ENCODE measurements around the gene ENO4. TPM values are rescaled to one million over a fixed set of nuclear protein-coding genes. Genes with fewer than 3 reads are reported as not detected.
A peak's percentile ranks its signal among the peaks of the same experiment; 100 is the strongest.

ENO4 gene, protein sequence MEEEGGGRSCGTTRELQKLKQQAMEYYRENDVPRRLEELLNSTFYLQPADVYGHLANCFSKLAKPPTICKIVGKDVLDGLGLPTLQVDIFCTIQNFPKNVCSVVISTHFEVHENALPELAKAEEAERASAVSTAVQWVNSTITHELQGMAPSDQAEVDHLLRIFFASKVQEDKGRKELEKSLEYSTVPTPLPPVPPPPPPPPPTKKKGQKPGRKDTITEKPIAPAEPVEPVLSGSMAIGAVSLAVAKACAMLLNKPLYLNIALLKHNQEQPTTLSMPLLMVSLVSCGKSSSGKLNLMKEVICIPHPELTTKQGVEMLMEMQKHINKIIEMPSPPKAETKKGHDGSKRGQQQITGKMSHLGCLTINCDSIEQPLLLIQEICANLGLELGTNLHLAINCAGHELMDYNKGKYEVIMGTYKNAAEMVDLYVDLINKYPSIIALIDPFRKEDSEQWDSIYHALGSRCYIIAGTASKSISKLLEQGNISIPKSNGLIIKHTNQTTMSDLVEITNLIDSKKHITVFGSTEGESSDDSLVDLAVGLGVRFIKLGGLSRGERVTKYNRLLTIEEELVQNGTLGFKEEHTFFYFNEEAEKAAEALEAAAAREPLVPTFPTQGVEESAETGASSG
- 0.37 and 1.1 TPM in 2 replicates for total RNA-seq
- long read RNA-seq, partial matches to known transcripts: 0 of 1 reads
- long read RNA-seq, other reads (novel, unspliced or antisense): 1 of 1 reads

DNA sequence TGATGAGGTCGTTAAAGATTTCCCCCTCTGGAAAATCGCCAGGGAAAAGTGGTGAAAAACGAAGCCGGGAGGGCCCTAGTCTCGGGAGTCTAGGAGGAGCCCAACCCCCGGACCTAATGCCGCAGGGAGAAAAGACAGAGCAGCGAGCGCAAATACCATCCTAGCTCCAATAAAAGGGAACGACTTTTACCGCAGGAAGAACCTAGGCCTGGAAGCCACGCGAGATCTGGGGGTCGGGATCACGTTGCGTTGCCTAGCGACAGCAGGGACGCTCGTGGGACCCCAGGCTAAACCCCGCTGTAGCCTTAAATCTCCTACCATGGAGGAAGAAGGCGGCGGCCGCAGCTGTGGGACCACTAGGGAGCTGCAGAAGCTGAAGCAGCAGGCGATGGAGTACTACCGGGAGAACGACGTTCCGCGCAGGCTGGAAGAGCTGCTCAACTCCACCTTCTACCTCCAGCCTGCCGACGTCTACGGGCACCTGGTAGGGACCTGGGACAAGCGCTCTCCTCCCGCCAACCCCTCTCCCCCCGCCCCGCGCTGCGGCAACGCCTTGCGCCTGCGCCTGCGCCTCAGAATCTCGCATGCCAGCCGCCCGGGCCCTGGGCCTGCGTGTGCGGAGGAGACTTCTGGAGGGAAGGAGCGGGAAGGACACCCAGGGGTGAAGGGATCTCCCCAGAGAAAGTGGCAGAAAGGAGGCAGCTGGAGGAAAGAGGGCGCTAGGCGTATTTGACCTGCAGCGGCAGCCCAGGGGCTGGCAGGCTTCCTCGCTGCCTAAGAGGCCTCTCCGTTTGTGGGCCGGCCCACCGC is at the start of gene ENO4:
Gene ENO4 (plus strand): TSS at position 252 of the 810 bp plus-strand sequence. CDS start 68 bp downstream, at position 320.
- H3K9me3 Mint-ChIP-seq: no peaks in the 10 kb centered on the region
- TF ChIP-seq, protein P1, sequence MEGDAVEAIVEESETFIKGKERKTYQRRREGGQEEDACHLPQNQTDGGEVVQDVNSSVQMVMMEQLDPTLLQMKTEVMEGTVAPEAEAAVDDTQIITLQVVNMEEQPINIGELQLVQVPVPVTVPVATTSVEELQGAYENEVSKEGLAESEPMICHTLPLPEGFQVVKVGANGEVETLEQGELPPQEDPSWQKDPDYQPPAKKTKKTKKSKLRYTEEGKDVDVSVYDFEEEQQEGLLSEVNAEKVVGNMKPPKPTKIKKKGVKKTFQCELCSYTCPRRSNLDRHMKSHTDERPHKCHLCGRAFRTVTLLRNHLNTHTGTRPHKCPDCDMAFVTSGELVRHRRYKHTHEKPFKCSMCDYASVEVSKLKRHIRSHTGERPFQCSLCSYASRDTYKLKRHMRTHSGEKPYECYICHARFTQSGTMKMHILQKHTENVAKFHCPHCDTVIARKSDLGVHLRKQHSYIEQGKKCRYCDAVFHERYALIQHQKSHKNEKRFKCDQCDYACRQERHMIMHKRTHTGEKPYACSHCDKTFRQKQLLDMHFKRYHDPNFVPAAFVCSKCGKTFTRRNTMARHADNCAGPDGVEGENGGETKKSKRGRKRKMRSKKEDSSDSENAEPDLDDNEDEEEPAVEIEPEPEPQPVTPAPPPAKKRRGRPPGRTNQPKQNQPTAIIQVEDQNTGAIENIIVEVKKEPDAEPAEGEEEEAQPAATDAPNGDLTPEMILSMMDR (conservative IDR thresholded peaks at IDR 0.05): no peak
- DNase-seq (ENCODE audit: low read depth, low spot score): peak; percentile 75
- peak within 1 kb of the TSS; percentile 95 for H3K4me3 Mint-ChIP-seq
- H3K27me3 Mint-ChIP-seq (ENCODE audit: low read depth): peaks cover 21% of the 10 kb centered on the region
- H3K4me1 Mint-ChIP-seq: peaks cover 17% of the 10 kb centered on the region
- H3K36me3 Mint-ChIP-seq (ENCODE audit: low read depth): no peaks in the 10 kb centered on the region
- peak within 1 kb of the TSS; percentile 94 for H3K27ac Mint-ChIP-seq (ENCODE audit: unreplicated experiment)

DNA sequence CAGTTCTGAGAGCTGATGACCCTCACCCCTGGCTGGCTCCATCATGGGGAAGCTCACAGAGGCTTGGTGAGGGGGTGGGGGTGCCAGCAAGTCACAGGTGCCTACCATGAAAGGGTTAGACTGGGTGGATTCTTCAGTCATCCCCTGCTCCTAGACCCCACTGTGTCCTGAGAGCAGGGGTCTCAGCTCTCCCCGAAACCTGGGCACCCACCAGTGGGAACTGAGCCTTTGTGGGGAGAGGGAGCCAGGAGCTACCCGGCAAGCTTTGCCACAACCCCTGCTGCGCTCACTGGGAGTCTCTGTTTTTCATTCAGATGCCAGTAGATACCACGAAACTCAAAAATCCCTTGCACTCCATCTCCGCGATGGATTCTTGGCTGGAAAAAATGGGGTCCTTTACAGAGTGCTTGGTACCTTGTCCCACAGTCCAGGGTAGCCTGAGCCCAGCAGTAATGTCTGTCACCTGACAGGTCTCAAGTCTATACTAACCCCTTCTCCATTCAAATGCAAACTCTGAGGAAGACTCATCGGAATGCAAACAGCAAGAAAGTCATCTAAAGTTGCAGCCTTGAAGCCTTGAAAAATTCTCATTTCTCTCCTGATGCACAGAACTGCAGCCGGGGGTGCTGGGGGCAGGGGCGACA is 48.9 kb upstream of the ENO4 start:
- no peak overlapping the region for H3K4me3 Mint-ChIP-seq
- TF ChIP-seq, protein P1 (conservative IDR thresholded peaks at IDR 0.05): no peak
- no peak overlapping the region for H3K27ac Mint-ChIP-seq (ENCODE audit: unreplicated experiment)
- no peaks in the 10 kb centered on the region for H3K36me3 Mint-ChIP-seq (ENCODE audit: low read depth)
- peaks cover 20% of the 10 kb centered on the region for H3K4me1 Mint-ChIP-seq
- peaks cover 42% of the 10 kb centered on the region for H3K27me3 Mint-ChIP-seq (ENCODE audit: low read depth)
- DNase-seq (ENCODE audit: low read depth, low spot score): no peak
- H3K9me3 Mint-ChIP-seq: no peaks in the 10 kb centered on the region

DNA sequence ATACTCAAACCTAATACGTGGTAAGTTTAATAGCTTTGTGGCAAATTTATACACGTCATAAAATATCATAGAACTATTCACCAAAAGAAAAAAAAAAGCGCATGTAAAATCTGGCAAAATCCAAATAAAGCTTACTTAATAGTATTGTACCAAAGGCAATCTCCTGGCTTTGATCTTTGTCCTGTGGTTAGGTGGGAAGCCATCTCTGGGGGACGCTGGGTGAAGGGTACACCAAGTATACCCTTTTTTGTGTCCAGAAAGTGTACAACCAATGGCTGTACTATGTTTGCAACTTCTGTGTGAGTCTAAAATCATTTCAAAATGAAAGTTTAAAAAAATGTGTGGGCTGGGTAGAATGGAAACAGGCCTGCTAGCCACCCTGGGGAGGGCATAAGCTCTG is 47.6 kb upstream of the ENO4 start:
- H3K4me1 Mint-ChIP-seq: peaks cover 20% of the 10 kb centered on the region
- no peak overlapping the region for H3K27ac Mint-ChIP-seq (ENCODE audit: unreplicated experiment)
- TF ChIP-seq, protein P1 (conservative IDR thresholded peaks at IDR 0.05): no peak
- no peaks in the 10 kb centered on the region for H3K36me3 Mint-ChIP-seq (ENCODE audit: low read depth)
- H3K4me3 Mint-ChIP-seq: no peak overlapping the region
- H3K27me3 Mint-ChIP-seq (ENCODE audit: low read depth): peaks cover 37% of the 10 kb centered on the region
- no peak for DNase-seq (ENCODE audit: low read depth, low spot score)
- H3K9me3 Mint-ChIP-seq: no peaks in the 10 kb centered on the region

DNA sequence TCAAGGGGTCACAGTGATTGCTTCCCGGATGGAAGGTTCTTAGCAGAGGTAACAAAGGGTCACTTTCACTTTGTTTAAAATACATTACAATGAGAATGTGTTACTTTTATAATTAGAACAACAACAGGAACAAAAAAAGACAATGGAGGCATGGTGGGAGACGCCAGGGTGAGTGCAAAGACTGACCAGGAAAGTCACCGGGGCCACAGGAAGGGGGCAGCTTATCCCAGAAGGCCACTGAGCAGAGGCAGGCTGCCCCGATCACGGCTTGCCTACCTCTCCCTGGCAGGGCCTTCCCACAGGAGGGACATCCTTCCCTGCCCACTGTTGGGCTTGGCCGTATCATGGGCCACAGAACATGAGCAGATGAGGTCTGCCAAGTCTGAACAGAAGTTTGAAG is 46.8 kb upstream of the ENO4 start:
- Mint-ChIP-seq H3K27ac (ENCODE audit: unreplicated experiment) (no peak overlapping the region), H3K27me3 (ENCODE audit: low read depth) (peaks cover 31% of the 10 kb centered on the region), H3K4me1 (peaks cover 20% of the 10 kb centered on the region), H3K36me3 (ENCODE audit: low read depth) (no peaks in the 10 kb centered on the region), H3K4me3 (no peak overlapping the region), H3K9me3 (no peaks in the 10 kb centered on the region)
- no peak for DNase-seq (ENCODE audit: low read depth, low spot score)
- TF ChIP-seq, protein P1 (conservative IDR thresholded peaks at IDR 0.05): no peak

DNA sequence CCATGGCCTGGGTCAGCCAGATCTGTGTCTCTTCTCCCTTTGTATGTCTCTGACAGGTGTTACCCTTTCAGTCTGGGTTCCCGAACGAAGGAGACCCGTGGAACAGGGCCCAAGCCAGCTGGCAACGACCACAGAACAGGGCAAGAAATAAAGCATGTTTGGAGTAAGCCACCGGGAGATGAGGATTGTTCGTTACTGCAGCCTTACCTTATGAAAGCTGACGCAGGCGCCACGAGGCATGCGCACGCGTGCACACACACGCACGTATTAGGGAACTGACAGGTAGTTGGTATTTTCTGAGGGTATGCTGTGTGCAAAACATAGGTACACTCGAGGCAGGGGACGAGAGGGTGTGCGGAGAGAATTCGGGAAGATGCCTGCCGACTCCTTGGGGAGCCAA is 46.4 kb upstream of the ENO4 start:
- no peaks in the 10 kb centered on the region for H3K36me3 Mint-ChIP-seq (ENCODE audit: low read depth)
- no peak overlapping the region for H3K4me3 Mint-ChIP-seq
- peaks cover 28% of the 10 kb centered on the region for H3K27me3 Mint-ChIP-seq (ENCODE audit: low read depth)
- DNase-seq (ENCODE audit: low read depth, low spot score): no peak
- peaks cover 20% of the 10 kb centered on the region for H3K4me1 Mint-ChIP-seq
- H3K9me3 Mint-ChIP-seq: no peaks in the 10 kb centered on the region
- no peak overlapping the region for H3K27ac Mint-ChIP-seq (ENCODE audit: unreplicated experiment)
- TF ChIP-seq, protein P1 (conservative IDR thresholded peaks at IDR 0.05): no peak
